ENCODE measurements around the gene CUL2.

Gene CUL2

GRCh38 chr10:35025916-35026315, 64.2 kb downstream of the CUL2 start:
- Mint-ChIP-seq H3K4me3 (no peak overlapping the region), H3K9me3 (no peaks in the 10 kb centered on the region), H3K27ac (no peak overlapping the region), H3K36me3 (ENCODE audit: low read depth) (peaks cover 85% of the 10 kb centered on the region), H3K27me3 (no peaks in the 10 kb centered on the region), H3K4me1 (ENCODE audit: low read depth) (no peaks in the 10 kb centered on the region)
- intact Hi-C loops (cut with micrococcal nuclease), result loop anchor here (2.0 kb wide), 1 partner anchor 19 kb away; no protein-coding TSS in a partner anchor

GRCh38 chr10:35020481-35020880, 69.7 kb downstream of the CUL2 start:
- Mint-ChIP-seq H3K9me3 (no peaks in the 10 kb centered on the region), H3K27ac (no peak overlapping the region), H3K4me1 (ENCODE audit: low read depth) (no peaks in the 10 kb centered on the region), H3K27me3 (no peaks in the 10 kb centered on the region), H3K36me3 (ENCODE audit: low read depth) (peaks cover 83% of the 10 kb centered on the region), H3K4me3 (no peak overlapping the region)
- intact Hi-C loops (cut with micrococcal nuclease), result no loop called here

GRCh38 chr10:35019041-35020024, 70.8 kb downstream of the CUL2 start:
- no peaks in the 10 kb centered on the region for H3K27me3 Mint-ChIP-seq
- no peak overlapping the region for H3K4me3 Mint-ChIP-seq
- no peaks in the 10 kb centered on the region for H3K4me1 Mint-ChIP-seq (ENCODE audit: low read depth)
- peaks cover 81% of the 10 kb centered on the region for H3K36me3 Mint-ChIP-seq (ENCODE audit: low read depth)
- intact Hi-C loops (cut with micrococcal nuclease), result no loop called here
- H3K9me3 Mint-ChIP-seq, result no peaks in the 10 kb centered on the region
- no peak overlapping the region for H3K27ac Mint-ChIP-seq

GRCh38 chr10:35017608-35018007, 72.5 kb downstream of the CUL2 start:
- no peak overlapping the region for H3K27ac Mint-ChIP-seq

GRCh38 chr10:35015843-35016408, 74.2 kb downstream of the CUL2 start:
- H3K27me3 Mint-ChIP-seq, result no peaks in the 10 kb centered on the region
- H3K27ac Mint-ChIP-seq, result no peak overlapping the region
- no peaks in the 10 kb centered on the region for H3K4me1 Mint-ChIP-seq (ENCODE audit: low read depth)

More at GRCh38 chr10:35017608-35018007, 72.5 kb downstream of the CUL2 start:
- intact Hi-C loops (cut with micrococcal nuclease), result no loop called here
- no peaks in the 10 kb centered on the region for H3K27me3 Mint-ChIP-seq
- H3K4me1 Mint-ChIP-seq (ENCODE audit: low read depth), result no peaks in the 10 kb centered on the region
- no peaks in the 10 kb centered on the region for H3K9me3 Mint-ChIP-seq
- peaks cover 86% of the 10 kb centered on the region for H3K36me3 Mint-ChIP-seq (ENCODE audit: low read depth)
- H3K4me3 Mint-ChIP-seq, result no peak overlapping the region

GRCh38 chr10:35012781-35013180, 77.4 kb downstream of the CUL2 start:
- H3K9me3 Mint-ChIP-seq, result no peaks in the 10 kb centered on the region
- no peaks in the 10 kb centered on the region for H3K27me3 Mint-ChIP-seq
- H3K27ac Mint-ChIP-seq, result no peak overlapping the region
- H3K36me3 Mint-ChIP-seq (ENCODE audit: low read depth), result peaks cover 80% of the 10 kb centered on the region
- H3K4me1 Mint-ChIP-seq (ENCODE audit: low read depth), result no peaks in the 10 kb centered on the region
- H3K4me3 Mint-ChIP-seq, result no peak overlapping the region
- intact Hi-C loops (cut with micrococcal nuclease), result no loop called here

More at GRCh38 chr10:35015843-35016408, 74.2 kb downstream of the CUL2 start:
- intact Hi-C loops (cut with micrococcal nuclease), result no loop called here
- Mint-ChIP-seq H3K9me3 (no peaks in the 10 kb centered on the region), H3K4me3 (no peak overlapping the region), H3K36me3 (ENCODE audit: low read depth) (peaks cover 86% of the 10 kb centered on the region)

GRCh38 chr10:35011771-35012191, 78.4 kb downstream of the CUL2 start:
- Mint-ChIP-seq H3K27ac (no peak overlapping the region), H3K27me3 (no peaks in the 10 kb centered on the region), H3K4me3 (no peak overlapping the region), H3K36me3 (ENCODE audit: low read depth) (peaks cover 73% of the 10 kb centered on the region), H3K4me1 (ENCODE audit: low read depth) (no peaks in the 10 kb centered on the region), H3K9me3 (no peaks in the 10 kb centered on the region)
- intact Hi-C loops (cut with micrococcal nuclease), result no loop called here

- H3K4me3 Mint-ChIP-seq, result no peak overlapping the region
- H3K36me3 Mint-ChIP-seq (ENCODE audit: low read depth), result peaks cover 52% of the 10 kb centered on the region
- intact Hi-C loops (cut with micrococcal nuclease), result no loop called here
- H3K27me3 Mint-ChIP-seq, result no peaks in the 10 kb centered on the region
- no peaks in the 10 kb centered on the region for H3K4me1 Mint-ChIP-seq (ENCODE audit: low read depth)
- H3K9me3 Mint-ChIP-seq, result no peaks in the 10 kb centered on the region
- no peak overlapping the region for H3K27ac Mint-ChIP-seq
Observed at GRCh38 chr10:35007858-35008301, 82.3 kb downstream of the CUL2 start.

- H3K27ac Mint-ChIP-seq, result no peak overlapping the region
- peaks cover 42% of the 10 kb centered on the region for H3K36me3 Mint-ChIP-seq (ENCODE audit: low read depth)
- H3K4me3 Mint-ChIP-seq, result no peak overlapping the region
- intact Hi-C loops (cut with micrococcal nuclease), result no loop called here
- H3K9me3 Mint-ChIP-seq, result no peaks in the 10 kb centered on the region
- H3K4me1 Mint-ChIP-seq (ENCODE audit: low read depth), result no peaks in the 10 kb centered on the region
- H3K27me3 Mint-ChIP-seq, result no peaks in the 10 kb centered on the region
Observed at GRCh38 chr10:35006836-35007235, 83.3 kb downstream of the CUL2 start.

GRCh38 chr10:35005868-35006267, 84.3 kb downstream of the CUL2 start:
- intact Hi-C loops (cut with micrococcal nuclease), result no loop called here
- no peak overlapping the region for H3K4me3 Mint-ChIP-seq
- no peaks in the 10 kb centered on the region for H3K27me3 Mint-ChIP-seq
- peaks cover 32% of the 10 kb centered on the region for H3K36me3 Mint-ChIP-seq (ENCODE audit: low read depth)
- H3K27ac Mint-ChIP-seq, result no peak overlapping the region
- H3K4me1 Mint-ChIP-seq (ENCODE audit: low read depth), result no peaks in the 10 kb centered on the region
- H3K9me3 Mint-ChIP-seq, result no peaks in the 10 kb centered on the region

- no peaks in the 10 kb centered on the region for H3K4me1 Mint-ChIP-seq (ENCODE audit: low read depth)
- H3K4me3 Mint-ChIP-seq, result no peak overlapping the region
- H3K27ac Mint-ChIP-seq, result no peak overlapping the region
- no peaks in the 10 kb centered on the region for H3K27me3 Mint-ChIP-seq
- no peaks in the 10 kb centered on the region for H3K9me3 Mint-ChIP-seq
- intact Hi-C loops (cut with micrococcal nuclease), result no loop called here
- peaks cover 23% of the 10 kb centered on the region for H3K36me3 Mint-ChIP-seq (ENCODE audit: low read depth)
Observed at GRCh38 chr10:35004651-35005050, 85.5 kb downstream of the CUL2 start.

- H3K27ac Mint-ChIP-seq, result no peak overlapping the region
- no peak overlapping the region for H3K4me3 Mint-ChIP-seq
- H3K36me3 Mint-ChIP-seq (ENCODE audit: low read depth), result peaks cover 23% of the 10 kb centered on the region
- intact Hi-C loops (cut with micrococcal nuclease), result no loop called here
- H3K27me3 Mint-ChIP-seq, result no peaks in the 10 kb centered on the region
- H3K4me1 Mint-ChIP-seq (ENCODE audit: low read depth), result no peaks in the 10 kb centered on the region
- H3K9me3 Mint-ChIP-seq, result no peaks in the 10 kb centered on the region
Observed at GRCh38 chr10:35003906-35004305, 86.2 kb downstream of the CUL2 start.

GRCh38 chr10:35000936-35001335, 89.2 kb downstream of the CUL2 start:
- H3K27ac Mint-ChIP-seq, result no peak overlapping the region
- H3K9me3 Mint-ChIP-seq, result no peaks in the 10 kb centered on the region
- intact Hi-C loops (cut with micrococcal nuclease), result no loop called here
- H3K4me3 Mint-ChIP-seq, result no peak overlapping the region
- H3K27me3 Mint-ChIP-seq, result peaks cover 2% of the 10 kb centered on the region
- peaks cover 13% of the 10 kb centered on the region for H3K4me1 Mint-ChIP-seq (ENCODE audit: low read depth)
- H3K36me3 Mint-ChIP-seq (ENCODE audit: low read depth), result peaks cover 14% of the 10 kb centered on the region

- Mint-ChIP-seq H3K27me3 (peaks cover 10% of the 10 kb centered on the region), H3K9me3 (no peaks in the 10 kb centered on the region), H3K27ac (no peak overlapping the region), H3K36me3 (ENCODE audit: low read depth) (no peaks in the 10 kb centered on the region), H3K4me1 (ENCODE audit: low read depth) (peaks cover 19% of the 10 kb centered on the region), H3K4me3 (no peak overlapping the region)
- intact Hi-C loops (cut with micrococcal nuclease), result no loop called here
Observed at GRCh38 chr10:34999532-34999931, 90.6 kb downstream of the CUL2 start.

Data from dendritic cell treated with granulocyte-macrophage colony-stimulating factor and Interleukin-4, amounts not matched to agents 40 ng/mL and 50 ng/mL, for 4 days (primary cell).